A673 (cell line): ENCODE data around the gene BTBD6. TPM values are rescaled to one million over a fixed set of nuclear protein-coding genes. Genes with fewer than 3 reads are reported as not detected.
"Not testable (repeated sequence)": the region's sequence is repeated elsewhere in the genome, so short reads cannot be mapped to it uniquely, and the experiment has no call there.

Source experiments
- BruUV-seq: library from RNA; stranded (reverse); fragments of 400-500 nt; replicated peaks from 2 replicates; lab custom pipeline; 2021; lab: Mats Ljungman, UMichigan
- CTCF ChIA-PET: fragments of 300-600 bp; sonication (Branson Sonifier 250); formaldehyde crosslinking; loops from one replicate; lab custom pipeline; 2022; ENCODE audit warnings: antibody characterized with exemption; lab: Charles Lee
- POLR2A ChIA-PET: fragments of 300-600 bp; sonication (Branson Sonifier 250); formaldehyde crosslinking; loops from one replicate; lab custom pipeline; 2022; ENCODE audit warnings: antibody characterized with exemption; ENCODE audit not compliant: low non-redundant PET; lab: Charles Lee
- DNase-seq: peaks from one replicate; pipeline ENCODE4 v3.0.0-alpha.2; 2015; ENCODE audit warnings: low spot score
- H3K27ac ChIP-seq: fragments of 200-600 bp; sonication (generic); 2 replicates; pipeline ENCODE4 v1.5.1; 2016; ENCODE audit warnings: mixed run types, low read depth, mild to moderate bottlenecking, mixed read lengths, antibody characterized with exemption, low read length; ENCODE audit not compliant: poor library complexity, severe bottlenecking
- H3K27me3 ChIP-seq: fragments of 200-600 bp; sonication (generic); replicated peaks from 2 replicates; pipeline ENCODE4 v1.6.1; 2017; ENCODE audit warnings: mixed run types, low read depth, mild to moderate bottlenecking, mixed read lengths, antibody characterized with exemption, low read length; ENCODE audit not compliant: insufficient read depth, poor library complexity
- H3K36me3 ChIP-seq: fragments of 200-600 bp; sonication (generic); 2 replicates; pipeline ENCODE4 v1.6.1; 2016; ENCODE audit warnings: mixed run types, mild to moderate bottlenecking, mixed read lengths, antibody characterized with exemption, low read length; ENCODE audit not compliant: insufficient read depth, poor library complexity, severe bottlenecking
- H3K4me1 ChIP-seq: fragments of 200-600 bp; sonication (generic); 2 replicates; pipeline ENCODE4 v1.6.1; 2017; ENCODE audit warnings: mixed run types, mild to moderate bottlenecking, mixed read lengths, antibody characterized with exemption, low read length; ENCODE audit not compliant: insufficient read depth, poor library complexity, severe bottlenecking
- H3K4me3 ChIP-seq: fragments of 200-600 bp; sonication (generic); 2 replicates; pipeline ENCODE4 v1.5.1; 2016; ENCODE audit warnings: low read depth, mixed run types, mild to moderate bottlenecking, mixed read lengths, low read length; ENCODE audit not compliant: poor library complexity, severe bottlenecking
- H3K9me3 ChIP-seq: fragments of 200-600 bp; sonication (generic); 2 replicates; pipeline ENCODE4 v1.6.1; 2016; ENCODE audit warnings: mixed run types, low read depth, mild to moderate bottlenecking, mixed read lengths, antibody characterized with exemption, low read length; ENCODE audit not compliant: poor library complexity, severe bottlenecking
- EZH2 ChIP-seq: fragments of 200-600 bp; sonication (generic); IDR thresholded peaks from 2 replicates; pipeline ENCODE4 v1.6.1; 2017; ENCODE audit warnings: borderline replicate concordance, low read depth, mild to moderate bottlenecking, mixed read lengths, antibody characterized with exemption, low read length; ENCODE audit not compliant: poor library complexity, severe bottlenecking
- intact Hi-C: fragments of 100-400 bp; cut with micrococcal nuclease; formaldehyde crosslinking; loops from one replicate; pipeline ENCODE4 v1.10.0; 2022; ENCODE audit not compliant: unreplicated experiment
- total RNA-seq: library from RNA; stranded (reverse); gene quantifications from 2 replicates; pipeline ENCODE4 v1.2.3, GENCODE V29; 2021
- TF ChIP-seq, protein P1 (sequence below): fragments of 300-800, 200-600 bp; sonication (generic); conservative IDR thresholded peaks from 2 replicates; pipeline ENCODE4 v1.5.1; 2017; ENCODE audit warnings: low read depth, mild to moderate bottlenecking, antibody characterized with exemption, low read length, moderate library complexity, mixed read lengths

Gene BTBD6
- total RNA-seq, 1 experiment from 2014 or later = 39.9 TPM

DNA sequence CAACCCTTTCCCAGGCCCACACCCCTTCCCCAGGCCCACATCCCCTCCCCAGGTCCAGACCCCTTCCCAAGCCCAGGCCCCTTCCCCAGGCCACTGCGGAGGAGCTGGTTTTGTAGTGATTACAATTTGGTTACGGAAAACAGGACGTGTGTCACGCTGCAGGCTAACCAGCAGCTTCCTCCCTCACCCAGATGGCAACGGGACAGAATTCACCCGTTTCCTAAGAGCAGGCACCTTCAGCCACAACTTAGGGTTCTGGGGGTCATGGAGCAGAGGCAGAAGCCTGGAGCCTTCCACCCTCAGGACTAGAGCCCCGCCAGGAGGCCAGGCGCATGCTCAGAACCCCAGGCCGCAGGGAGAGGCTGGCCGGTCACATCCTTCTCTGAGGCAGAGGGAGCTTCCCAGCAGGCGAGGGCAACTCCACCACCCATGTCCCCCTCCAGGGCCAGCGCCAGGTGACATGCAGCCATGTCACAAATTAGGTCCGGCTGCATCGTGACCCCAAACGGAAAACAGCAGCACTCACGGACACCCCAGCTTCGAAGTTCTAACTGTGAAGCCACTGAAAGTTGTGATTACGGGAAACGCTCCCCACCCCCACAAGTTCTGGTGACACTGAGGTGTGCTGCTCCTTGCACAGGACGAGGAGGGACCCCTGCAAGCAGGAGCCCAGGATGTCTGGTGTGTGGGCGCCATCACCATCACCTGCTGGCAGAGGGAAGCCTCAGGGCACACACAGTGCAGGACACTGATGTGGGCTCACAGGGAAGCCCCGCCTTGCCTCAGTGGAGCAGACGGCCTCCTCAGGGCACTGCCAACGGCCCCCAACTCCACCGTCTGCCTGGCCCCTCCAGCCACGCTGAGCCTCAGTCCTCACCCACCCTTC is 44.7 kb downstream of the BTBD6 start:
- TF ChIP-seq, protein P1, sequence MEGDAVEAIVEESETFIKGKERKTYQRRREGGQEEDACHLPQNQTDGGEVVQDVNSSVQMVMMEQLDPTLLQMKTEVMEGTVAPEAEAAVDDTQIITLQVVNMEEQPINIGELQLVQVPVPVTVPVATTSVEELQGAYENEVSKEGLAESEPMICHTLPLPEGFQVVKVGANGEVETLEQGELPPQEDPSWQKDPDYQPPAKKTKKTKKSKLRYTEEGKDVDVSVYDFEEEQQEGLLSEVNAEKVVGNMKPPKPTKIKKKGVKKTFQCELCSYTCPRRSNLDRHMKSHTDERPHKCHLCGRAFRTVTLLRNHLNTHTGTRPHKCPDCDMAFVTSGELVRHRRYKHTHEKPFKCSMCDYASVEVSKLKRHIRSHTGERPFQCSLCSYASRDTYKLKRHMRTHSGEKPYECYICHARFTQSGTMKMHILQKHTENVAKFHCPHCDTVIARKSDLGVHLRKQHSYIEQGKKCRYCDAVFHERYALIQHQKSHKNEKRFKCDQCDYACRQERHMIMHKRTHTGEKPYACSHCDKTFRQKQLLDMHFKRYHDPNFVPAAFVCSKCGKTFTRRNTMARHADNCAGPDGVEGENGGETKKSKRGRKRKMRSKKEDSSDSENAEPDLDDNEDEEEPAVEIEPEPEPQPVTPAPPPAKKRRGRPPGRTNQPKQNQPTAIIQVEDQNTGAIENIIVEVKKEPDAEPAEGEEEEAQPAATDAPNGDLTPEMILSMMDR = no peak
- TF ChIP-seq EZH2 = no peak
- BruUV-seq = no TSS peak
- Histone ChIP-seq H3K27me3 (no peaks in the 10 kb centered on the region), H3K9me3 (no peaks in the 10 kb centered on the region), H3K36me3 (no peaks in the 10 kb centered on the region), H3K4me1 (no peaks in the 10 kb centered on the region), H3K27ac (no peak overlapping the region), H3K4me3 (no peak overlapping the region)
- no peak for DNase-seq
- POLR2A ChIA-PET = interaction anchor here (0.6 kb wide), 1 partner anchor 509 kb away, joined by 4 read pairs; no protein-coding TSS in a partner anchor
- CTCF ChIA-PET = interaction anchor here (0.7 kb wide), 1 partner anchor 27 kb away, joined by 4 read pairs; no protein-coding TSS in a partner anchor
- intact Hi-C loops = no loop called here

DNA sequence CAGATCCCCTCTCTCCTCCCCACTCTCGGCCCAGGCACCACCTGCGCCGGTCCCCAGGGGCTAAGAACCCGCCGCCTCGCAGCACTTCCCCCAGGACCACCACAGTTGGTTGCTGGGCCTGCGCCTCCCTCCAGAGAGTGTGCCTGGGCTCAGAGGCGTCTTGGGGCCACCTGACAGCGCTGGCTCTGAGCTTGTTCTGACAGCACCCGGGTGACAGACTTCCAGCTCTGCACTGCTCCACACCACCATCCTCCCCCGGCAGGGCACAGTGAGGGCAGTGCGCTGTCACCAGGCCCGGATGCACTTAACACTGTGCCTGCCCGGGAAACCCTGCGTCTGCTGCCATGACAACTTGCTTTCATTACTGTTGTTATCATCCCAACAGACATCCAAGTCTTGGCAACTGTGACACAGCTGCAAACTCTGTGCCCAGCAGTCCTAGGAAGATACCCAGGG is 45.8 kb downstream of the BTBD6 start:
- POLR2A ChIA-PET = no interaction called here
- H3K27ac ChIP-seq = peak overlapping the region; percentile 23

DNA sequence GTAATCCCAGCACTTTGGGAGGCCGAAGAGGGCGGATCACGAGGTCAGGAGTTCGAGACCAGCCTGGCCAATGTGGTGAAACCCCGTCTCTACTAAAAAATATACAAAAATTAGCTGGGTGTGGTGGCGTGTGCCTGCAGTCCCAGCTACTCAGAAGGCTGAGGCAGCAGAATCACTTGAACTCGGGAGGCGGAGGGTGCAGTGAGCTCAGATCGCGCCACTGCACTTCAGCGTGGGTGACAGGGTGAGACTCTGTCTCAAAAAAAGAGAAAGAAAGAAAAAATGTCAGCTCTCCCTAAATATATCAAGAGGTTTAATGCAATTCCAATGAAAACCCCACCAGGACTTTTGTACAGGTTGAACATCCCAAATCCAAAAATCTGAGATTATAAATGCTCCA is 49.0 kb downstream of the BTBD6 start:
- H3K4me3 ChIP-seq, DNase-seq, POLR2A ChIA-PET, H3K9me3 ChIP-seq, H3K36me3 ChIP-seq, H3K27ac ChIP-seq, intact Hi-C loops, CTCF ChIA-PET, H3K27me3 ChIP-seq, BruUV-seq, H3K4me1 ChIP-seq: not testable (repeated sequence)

More for the DNA sequence above, 45.8 kb downstream of the BTBD6 start:
- CTCF ChIA-PET = no interaction called here
- Histone ChIP-seq H3K9me3 (no peaks in the 10 kb centered on the region), H3K36me3 (no peaks in the 10 kb centered on the region), H3K4me3 (no peak overlapping the region), H3K27me3 (no peaks in the 10 kb centered on the region), H3K4me1 (no peaks in the 10 kb centered on the region)
- DNase-seq = peak; percentile 23
- BruUV-seq = no TSS peak
- intact Hi-C loops = no loop called here
- TF ChIP-seq, protein P1 = no peak
- no peak for TF ChIP-seq EZH2
